Hematopoietic multipotent progenitor cell treated with erythropoietin and hydrocortisone succinate and interleukin-3 and kit ligand, for 8 days (in vitro differentiated cells): Measurements from ENCODE around the gene SVIL.
"Not testable (repeated sequence)": the region's sequence is repeated elsewhere in the genome, so short reads cannot be mapped to it uniquely, and the experiment has no call there.

Experiments
- DNase-seq: peaks from one replicate; pipeline ENCODE4 v3.0.0-alpha.2; 2015

The SVIL gene

DNA sequence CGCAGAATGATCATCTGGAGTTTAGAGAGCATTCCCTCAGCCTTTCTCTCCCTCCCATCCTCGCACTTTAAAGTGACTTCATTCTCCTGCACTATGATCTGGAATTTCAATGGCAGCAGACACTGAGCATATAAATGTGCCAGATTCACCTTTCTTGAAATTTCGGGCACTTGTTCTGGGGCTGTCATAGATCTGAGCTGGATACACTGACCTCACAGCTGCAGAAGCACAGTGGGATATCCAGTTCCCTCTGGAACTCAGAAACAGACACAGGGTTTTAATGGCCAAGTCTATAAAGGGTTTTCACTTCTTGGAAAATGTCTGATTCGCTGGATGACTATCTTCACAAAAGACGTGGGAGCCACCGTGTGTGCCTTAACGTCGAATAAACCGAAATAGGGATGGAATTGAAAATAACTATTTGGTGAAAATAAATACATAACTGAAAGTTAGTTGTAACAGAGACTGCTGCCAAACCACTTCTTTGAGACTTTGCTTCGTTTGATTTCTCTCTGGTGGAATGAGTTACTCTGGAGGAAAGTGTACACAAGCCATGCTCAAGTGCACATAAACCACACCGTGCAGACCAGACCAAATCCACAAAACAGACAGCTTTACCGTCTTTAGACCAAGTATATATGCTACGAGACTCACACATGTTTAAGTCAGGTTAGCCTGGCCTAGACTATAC lies 126.1 kb downstream of the SVIL start:
- no peak for DNase-seq

DNA sequence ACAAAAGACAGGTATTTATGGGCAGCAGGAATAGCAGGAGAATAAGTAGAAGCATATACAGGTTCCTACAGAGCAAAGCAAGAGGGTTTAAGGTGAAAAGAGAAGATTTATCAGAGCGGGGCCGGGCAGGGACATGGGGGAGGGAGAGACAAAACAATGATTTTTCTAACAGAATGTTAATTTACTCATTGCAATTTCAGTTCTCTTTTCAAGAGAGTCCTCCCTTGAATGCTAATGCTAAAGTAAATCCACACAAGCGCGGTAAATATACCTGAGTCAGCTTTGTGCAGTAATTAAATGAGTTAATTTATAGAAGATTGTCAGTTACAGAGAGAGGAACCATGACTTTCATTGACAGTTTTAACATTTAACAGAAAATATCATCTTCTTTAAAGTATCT lies 127.0 kb downstream of the SVIL start:
- DNase-seq = not testable (repeated sequence)

DNA sequence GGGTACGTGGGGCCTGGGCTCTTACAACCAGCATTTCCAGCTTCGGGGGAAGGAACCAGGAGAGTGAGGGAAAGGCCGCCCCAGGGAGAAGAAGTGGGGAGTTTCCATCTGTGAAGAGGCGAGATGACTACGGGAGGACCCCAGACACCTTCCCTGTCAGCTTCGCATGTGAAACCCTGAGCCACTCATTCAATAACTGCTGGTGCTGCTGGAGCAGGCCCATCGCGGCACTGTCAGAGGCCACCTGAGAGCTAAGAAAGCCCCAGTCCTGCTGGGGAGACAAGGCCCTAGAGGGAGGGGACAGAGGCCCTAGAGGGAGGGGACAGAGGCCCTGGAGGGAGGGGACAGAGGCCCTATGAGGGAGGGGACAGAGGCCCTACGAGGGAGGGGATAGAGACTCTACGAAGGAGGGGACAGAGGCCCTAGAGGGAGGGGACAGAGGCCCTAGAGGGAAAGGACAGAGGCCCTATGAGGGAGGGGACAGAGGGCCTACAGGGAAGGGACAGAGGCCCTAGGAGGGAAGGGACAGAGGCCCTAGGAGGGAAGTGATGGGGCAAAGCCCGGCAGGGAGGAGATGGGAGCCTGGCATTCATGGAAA lies 128.3 kb downstream of the SVIL start:
- not testable (repeated sequence) for DNase-seq

GRCh38 chr10:29502351-29502750 lies 132.4 kb downstream of the SVIL start:
- DNase-seq = no peak

GRCh38 chr10:29501692-29502091 lies 133.1 kb downstream of the SVIL start:
- no peak for DNase-seq

DNA sequence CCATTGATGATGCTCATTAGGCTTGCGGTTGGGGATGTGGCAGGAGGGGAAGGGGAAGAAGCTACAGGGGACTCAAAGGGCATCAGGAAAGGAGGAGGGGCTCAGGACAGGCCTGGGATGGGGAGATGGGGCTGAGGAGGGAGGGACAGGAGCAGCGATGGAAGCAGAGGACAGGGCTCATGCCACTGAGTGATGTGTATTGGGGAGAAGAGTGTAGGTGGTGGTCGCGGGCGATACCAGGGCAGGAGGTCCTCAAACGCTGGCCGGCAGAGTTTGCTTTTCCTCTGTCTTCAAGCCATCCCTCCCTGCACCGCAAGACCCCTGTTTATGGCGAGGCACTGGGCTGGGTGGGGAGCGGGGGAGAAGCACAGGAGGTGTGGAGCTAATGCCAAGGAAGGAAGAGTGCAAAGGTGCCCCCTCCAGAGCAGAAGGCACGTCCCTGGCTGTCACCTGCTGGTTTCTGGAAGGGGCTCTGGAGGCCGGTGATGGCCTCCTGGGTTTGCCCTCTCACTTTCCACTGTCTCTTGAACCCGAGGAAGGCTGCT lies 134.7 kb downstream of the SVIL start:
- no peak for DNase-seq

GRCh38 chr10:29496341-29497162 lies 138.2 kb downstream of the SVIL start:
- peak; percentile 46 for DNase-seq

GRCh38 chr10:29495366-29495765 lies 139.4 kb downstream of the SVIL start:
- DNase-seq = no peak

GRCh38 chr10:29493697-29494096 lies 141.1 kb downstream of the SVIL start:
- DNase-seq = no peak

GRCh38 chr10:29492774-29493173 lies 142.0 kb downstream of the SVIL start:
- no peak for DNase-seq

GRCh38 chr10:29491918-29492317 lies 142.9 kb downstream of the SVIL start:
- DNase-seq = no peak

DNA sequence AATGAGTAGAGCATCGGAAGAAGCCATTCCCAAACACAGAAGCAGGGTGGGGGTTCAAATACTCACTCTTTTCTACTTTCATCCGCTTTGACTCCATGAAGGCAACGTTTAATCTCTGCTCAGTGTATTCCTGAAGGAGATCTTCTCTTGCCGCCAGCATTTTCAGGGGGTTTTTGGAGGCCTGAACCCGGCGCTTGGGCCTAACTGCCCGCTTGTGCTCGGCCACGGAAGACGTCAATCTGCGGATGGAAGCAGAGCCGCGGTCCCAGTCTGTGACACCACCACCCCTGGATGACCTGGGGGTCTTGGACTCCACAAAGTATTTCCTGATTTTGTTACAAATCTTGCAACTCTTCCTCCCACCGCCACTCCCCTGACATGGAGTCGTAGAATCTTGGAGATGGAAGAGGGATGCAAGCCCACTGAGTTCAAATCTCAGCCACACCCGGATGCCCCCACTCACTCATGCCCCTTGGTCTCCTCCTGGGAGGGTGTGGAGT lies 143.9 kb downstream of the SVIL start:
- not testable (repeated sequence) for DNase-seq

- DNase-seq = not testable (repeated sequence)
Measured at GRCh38 chr10:29488471-29488870, 146.3 kb downstream of the SVIL start.

GRCh38 chr10:29487884-29488266 lies 146.9 kb downstream of the SVIL start:
- not testable (repeated sequence) for DNase-seq

DNA sequence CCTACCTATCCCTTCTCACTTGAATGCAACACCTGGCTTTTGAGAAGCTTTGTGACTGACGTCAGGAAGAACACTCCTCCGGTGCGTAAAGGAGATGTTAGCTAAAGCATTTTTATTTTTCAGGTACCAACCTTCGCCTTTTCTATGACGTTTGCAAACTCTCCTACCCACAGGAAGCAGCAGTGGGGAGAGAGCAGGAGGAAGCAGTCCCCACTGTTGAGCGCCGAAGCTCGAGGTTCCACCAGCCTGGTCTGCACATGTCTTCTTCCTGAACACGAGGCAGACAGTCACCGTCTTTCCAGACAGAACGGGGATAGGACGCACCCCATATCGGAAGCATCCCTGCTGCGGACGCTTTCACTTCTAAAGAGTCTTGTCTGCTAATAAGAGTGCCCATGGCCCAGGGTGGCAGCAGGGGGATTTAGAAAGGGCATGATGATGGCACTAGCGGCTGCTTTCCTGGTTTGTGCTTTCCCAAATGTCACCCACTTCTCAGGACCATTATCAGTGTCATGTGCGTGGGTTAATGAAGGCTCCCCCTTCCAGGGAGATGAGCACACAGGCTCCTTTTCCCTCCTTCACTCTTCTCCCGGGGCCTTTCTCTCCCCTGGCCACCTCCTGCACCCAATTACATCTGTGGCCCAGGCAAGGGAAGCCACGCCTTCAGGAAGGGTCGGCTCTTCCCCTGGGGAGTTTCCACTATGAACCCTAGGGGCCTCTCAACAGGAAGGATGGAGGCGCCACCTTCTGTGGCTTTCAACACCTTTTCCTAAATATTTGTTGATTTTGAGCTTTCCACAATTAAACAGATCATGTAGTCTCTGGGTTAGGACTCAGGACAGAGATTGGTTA lies 147.5 kb downstream of the SVIL start:
- DNase-seq = not testable (repeated sequence)

- no peak for DNase-seq
Measured at GRCh38 chr10:29486433-29486832, 148.3 kb downstream of the SVIL start.

DNA sequence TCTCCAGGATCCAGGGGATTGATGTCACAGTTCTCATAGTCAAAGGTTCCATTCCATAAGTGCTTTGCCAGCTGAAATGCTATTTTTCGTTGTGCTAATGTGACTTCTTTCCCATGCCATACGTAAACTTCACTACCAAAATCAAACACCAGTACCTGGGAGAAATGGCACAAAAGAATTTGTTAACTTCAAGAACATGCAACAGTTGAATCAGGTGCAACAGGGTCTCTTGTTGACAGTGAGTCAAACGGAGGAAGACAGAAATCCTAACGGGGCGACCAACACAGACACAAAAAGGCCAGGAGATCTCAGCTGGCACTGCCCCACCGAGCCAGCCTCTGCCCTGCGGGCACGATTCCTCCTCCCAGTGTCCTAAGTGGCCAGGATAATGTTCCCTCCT lies 150.1 kb downstream of the SVIL start:
- not testable (repeated sequence) for DNase-seq

DNA sequence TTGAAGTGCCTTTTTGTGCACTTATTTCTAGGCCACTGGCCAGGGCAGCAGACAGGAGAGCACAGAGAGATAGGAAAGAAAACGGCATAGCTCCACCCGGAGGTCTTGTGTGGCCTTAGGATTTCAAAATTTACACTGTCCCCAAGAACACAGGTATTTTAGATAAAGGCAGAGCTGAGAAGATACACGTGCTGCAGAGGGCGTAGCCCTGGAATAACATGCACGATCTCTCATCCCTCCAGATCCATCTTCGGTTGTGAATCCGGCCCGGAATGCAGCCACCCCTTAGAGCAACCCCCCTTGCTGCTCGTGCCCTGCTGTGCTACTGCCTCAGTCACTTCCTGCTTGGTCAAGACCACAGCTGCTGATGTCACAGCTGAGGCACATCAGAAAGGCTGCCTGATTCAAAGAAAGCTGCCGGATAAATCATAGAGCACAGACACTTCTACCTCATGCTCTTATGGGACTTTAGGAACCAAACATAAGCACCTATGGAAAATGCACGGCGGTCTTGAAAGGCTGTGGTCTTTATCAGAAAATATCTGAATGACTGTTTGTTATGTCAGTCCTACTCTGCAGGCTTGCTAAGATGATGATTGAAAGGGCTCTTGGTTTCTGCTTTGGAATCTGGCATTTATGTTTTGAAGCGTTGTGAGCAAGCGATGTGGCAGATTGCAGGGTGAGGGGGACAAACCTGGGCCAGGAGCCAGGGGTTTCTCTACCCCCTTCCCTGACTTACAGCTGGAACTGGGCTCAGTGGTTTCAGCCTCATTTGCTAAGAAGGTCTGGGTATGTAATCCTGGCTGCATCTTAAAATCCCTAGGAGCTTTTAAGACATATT lies 152.0 kb downstream of the SVIL start:
- DNase-seq = peak; percentile 16

GRCh38 chr10:29481906-29482440 lies 152.8 kb downstream of the SVIL start:
- no peak for DNase-seq

GRCh38 chr10:29479981-29480954 lies 154.5 kb downstream of the SVIL start:
- no peak for DNase-seq
